ENCODE results near the gene KRTAP22-1. TPM values are rescaled to one million over a fixed set of nuclear protein-coding genes. Genes with fewer than 3 reads are reported as not detected.

The KRTAP22-1 gene
- total RNA-seq, 4 donors from 2014 or later = not detected

DNA sequence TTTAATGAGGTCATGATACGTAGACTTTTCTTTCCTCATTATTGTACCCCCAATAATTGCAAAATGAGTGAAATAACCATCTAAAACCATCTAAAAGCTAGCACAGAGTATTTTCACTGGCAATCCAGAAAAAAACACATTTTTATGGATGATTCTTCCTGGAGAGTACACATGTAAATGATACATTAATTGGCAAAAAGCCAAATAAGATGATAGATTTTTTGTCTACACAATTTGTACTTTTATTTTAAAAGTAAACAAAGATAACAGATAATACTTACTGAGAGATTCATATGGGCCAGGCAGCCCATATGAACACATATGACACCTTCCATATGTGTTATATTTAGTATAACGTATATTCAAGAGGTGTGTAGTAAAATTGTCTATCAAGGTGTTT lies 37.3 kb upstream of the KRTAP22-1 start:
- no peaks in the 10 kb centered on the region for H3K4me1 ChIP-seq
- H3K9me3 ChIP-seq = no peaks in the 10 kb centered on the region
- TF ChIP-seq POLR2A (IDR thresholded peaks at IDR 0.05) = no peak
- DNase-seq = no peak
- no peak overlapping the region for H3K27ac ChIP-seq
- no peaks in the 10 kb centered on the region for H3K36me3 ChIP-seq
- no peaks in the 10 kb centered on the region for H3K27me3 ChIP-seq
- no peak overlapping the region for H3K4me3 ChIP-seq

DNA sequence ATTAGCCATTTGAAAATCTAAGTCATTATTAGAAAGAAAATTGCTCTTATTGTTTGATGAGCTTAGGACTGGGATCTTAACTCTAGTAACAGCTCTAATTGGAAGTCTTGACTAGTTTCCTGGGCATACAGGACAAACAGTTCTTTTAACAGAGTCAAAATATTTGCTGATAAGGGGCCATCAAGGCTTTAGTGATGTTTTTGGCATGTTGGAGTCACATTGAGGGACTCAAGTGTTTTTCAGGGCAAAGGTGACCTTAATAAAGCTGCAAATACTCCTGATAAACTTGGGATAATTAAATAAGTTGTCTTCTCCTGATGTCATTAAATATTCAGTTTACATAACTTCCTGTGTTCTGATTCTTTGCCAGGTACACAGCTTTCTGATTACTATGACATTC lies 33.3 kb upstream of the KRTAP22-1 start:
- TF ChIP-seq POLR2A (IDR thresholded peaks at IDR 0.05) = no peak
- TF ChIP-seq, protein P1, sequence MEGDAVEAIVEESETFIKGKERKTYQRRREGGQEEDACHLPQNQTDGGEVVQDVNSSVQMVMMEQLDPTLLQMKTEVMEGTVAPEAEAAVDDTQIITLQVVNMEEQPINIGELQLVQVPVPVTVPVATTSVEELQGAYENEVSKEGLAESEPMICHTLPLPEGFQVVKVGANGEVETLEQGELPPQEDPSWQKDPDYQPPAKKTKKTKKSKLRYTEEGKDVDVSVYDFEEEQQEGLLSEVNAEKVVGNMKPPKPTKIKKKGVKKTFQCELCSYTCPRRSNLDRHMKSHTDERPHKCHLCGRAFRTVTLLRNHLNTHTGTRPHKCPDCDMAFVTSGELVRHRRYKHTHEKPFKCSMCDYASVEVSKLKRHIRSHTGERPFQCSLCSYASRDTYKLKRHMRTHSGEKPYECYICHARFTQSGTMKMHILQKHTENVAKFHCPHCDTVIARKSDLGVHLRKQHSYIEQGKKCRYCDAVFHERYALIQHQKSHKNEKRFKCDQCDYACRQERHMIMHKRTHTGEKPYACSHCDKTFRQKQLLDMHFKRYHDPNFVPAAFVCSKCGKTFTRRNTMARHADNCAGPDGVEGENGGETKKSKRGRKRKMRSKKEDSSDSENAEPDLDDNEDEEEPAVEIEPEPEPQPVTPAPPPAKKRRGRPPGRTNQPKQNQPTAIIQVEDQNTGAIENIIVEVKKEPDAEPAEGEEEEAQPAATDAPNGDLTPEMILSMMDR (IDR thresholded peaks at IDR 0.05) = no peak
- Histone ChIP-seq H3K4me3 (no peak overlapping the region), H3K36me3 (no peaks in the 10 kb centered on the region), H3K9me3 (no peaks in the 10 kb centered on the region), H3K27ac (no peak overlapping the region), H3K4me1 (no peaks in the 10 kb centered on the region), H3K27me3 (no peaks in the 10 kb centered on the region)
- no peak for DNase-seq

DNA sequence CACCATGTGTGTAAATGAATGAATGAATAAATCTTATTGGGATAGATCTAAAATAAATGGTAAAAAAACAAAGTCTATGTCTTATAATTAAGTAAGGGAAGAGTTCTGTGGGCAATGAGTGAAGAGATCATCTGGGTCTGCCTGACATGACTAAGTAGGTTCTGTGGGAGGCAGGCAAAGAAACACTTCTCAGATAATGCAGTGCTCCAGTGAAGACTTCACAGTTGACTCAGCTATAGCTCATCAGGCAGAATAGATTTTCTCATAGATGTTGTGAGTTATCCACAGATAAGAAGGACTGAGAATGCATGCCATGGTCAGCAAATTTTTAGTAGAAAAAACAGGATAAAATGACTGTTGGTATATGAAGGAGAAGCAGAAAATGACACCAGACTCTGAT lies 23.1 kb upstream of the KRTAP22-1 start:
- H3K36me3 ChIP-seq = no peaks in the 10 kb centered on the region
- no peak overlapping the region for H3K27ac ChIP-seq
- H3K27me3 ChIP-seq = no peaks in the 10 kb centered on the region
- H3K4me3 ChIP-seq = no peak overlapping the region
- no peaks in the 10 kb centered on the region for H3K9me3 ChIP-seq
- H3K4me1 ChIP-seq = no peaks in the 10 kb centered on the region
- no peak for DNase-seq
- no peak for TF ChIP-seq POLR2A (IDR thresholded peaks at IDR 0.05)
- TF ChIP-seq, protein P1 (IDR thresholded peaks at IDR 0.05) = no peak

DNA sequence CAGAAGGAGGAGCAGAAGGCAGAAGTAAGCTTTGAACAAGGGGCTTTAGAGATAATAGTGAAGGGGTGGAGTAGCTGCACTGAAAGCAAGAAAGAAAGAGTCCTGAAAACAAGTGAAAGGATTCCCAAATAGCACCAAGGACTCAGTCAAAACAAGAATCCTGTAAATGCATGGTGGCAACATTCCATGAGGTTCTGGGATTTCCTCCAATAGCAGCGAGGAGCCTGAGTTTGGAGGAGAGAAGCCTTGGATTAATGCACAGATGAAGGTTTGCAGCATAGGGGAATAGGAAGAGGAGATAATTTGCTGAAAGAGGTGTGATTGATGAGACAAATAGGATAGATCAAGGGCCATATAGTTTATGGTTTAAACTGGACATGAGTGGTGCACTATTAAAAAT lies 21.5 kb upstream of the KRTAP22-1 start:
- Histone ChIP-seq H3K4me1 (no peaks in the 10 kb centered on the region), H3K27me3 (no peaks in the 10 kb centered on the region), H3K27ac (no peak overlapping the region), H3K36me3 (no peaks in the 10 kb centered on the region), H3K4me3 (no peak overlapping the region), H3K9me3 (no peaks in the 10 kb centered on the region)
- DNase-seq = no peak
- TF ChIP-seq, protein P1 (IDR thresholded peaks at IDR 0.05) = no peak
- TF ChIP-seq POLR2A (IDR thresholded peaks at IDR 0.05) = no peak

DNA sequence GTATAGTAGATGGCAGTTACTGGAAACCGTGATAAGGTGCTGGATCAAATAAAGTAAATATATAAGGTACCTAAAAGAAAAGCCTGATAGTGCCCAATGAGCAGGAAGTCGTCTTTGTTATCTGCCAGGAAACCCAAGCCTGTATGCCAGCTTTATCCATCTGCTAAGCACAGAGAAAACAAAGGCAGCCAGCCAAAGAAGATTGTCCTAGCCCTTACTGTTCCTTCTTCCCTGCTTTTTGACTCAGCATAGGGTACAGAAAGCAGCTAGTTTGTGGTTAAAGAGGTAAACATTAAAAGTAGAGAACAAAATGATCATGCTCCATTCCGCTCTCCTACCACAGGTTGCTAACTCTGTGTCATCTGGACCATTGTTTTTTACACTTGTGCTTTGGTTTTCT lies 20.8 kb upstream of the KRTAP22-1 start:
- no peaks in the 10 kb centered on the region for H3K9me3 ChIP-seq
- no peak overlapping the region for H3K4me3 ChIP-seq
- DNase-seq = no peak
- no peak for TF ChIP-seq POLR2A (IDR thresholded peaks at IDR 0.05)
- TF ChIP-seq, protein P1 (IDR thresholded peaks at IDR 0.05) = no peak
- no peak overlapping the region for H3K27ac ChIP-seq
- H3K36me3 ChIP-seq = no peaks in the 10 kb centered on the region
- no peaks in the 10 kb centered on the region for H3K4me1 ChIP-seq
- no peaks in the 10 kb centered on the region for H3K27me3 ChIP-seq

DNA sequence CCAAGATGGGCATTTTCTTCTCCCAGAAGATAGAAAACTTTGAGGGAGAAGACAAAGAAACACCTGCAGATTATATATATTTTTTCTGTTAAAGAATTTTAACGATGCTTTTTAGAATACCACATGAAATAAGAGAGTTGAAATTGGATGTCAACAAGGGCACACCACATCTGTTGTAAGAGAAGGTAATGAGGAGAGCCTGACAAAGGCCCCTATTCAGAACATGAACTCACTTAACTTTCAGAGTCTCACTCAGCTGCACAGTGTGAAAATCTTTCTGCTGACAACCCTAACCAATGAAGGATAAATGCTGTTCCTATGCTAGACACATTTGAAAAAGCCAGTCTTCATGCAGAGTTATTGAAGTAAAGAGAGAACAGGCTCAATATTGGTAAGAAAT lies 18.0 kb upstream of the KRTAP22-1 start:
- no peaks in the 10 kb centered on the region for H3K4me1 ChIP-seq
- H3K4me3 ChIP-seq = no peak overlapping the region
- H3K27me3 ChIP-seq = no peaks in the 10 kb centered on the region
- no peak overlapping the region for H3K27ac ChIP-seq
- H3K36me3 ChIP-seq = no peaks in the 10 kb centered on the region
- TF ChIP-seq POLR2A (IDR thresholded peaks at IDR 0.05) = no peak
- TF ChIP-seq, protein P1 (IDR thresholded peaks at IDR 0.05) = no peak
- DNase-seq = no peak
- no peaks in the 10 kb centered on the region for H3K9me3 ChIP-seq
